ENCODE data around the gene PHACTR1.

DNA sequence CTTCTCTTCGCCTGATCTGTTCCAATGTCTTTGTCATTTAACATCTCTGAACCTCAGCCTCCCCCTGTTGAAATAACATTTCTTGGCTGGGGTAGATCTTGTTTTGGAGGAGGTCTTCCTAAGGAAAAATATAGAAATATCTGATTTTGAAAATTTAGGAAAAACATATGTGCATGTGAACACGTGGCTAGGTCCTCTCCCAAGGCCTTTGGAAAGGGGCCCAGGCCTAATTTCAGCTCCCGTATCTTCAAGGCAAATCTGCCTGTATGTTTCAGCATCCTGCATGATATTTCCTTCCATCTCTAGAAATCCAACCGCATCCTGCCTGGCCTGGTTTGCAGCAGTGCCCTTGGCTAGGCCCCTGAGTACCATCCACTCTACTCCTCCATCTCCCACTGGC, 261.2 kb downstream of the PHACTR1 start:
- no peak for TF ChIP-seq CTBP1 (IDR thresholded peaks at IDR 0.05; ENCODE audit: borderline replicate concordance)
- TF ChIP-seq, protein P1, sequence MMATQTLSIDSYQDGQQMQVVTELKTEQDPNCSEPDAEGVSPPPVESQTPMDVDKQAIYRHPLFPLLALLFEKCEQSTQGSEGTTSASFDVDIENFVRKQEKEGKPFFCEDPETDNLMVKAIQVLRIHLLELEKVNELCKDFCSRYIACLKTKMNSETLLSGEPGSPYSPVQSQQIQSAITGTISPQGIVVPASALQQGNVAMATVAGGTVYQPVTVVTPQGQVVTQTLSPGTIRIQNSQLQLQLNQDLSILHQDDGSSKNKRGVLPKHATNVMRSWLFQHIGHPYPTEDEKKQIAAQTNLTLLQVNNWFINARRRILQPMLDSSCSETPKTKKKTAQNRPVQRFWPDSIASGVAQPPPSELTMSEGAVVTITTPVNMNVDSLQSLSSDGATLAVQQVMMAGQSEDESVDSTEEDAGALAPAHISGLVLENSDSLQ (IDR thresholded peaks at IDR 0.05): no peak
- TF ChIP-seq HDGF (IDR thresholded peaks at IDR 0.05; ENCODE audit: borderline replicate concordance): no peak
- no peak for TF ChIP-seq L3MBTL2 (conservative IDR thresholded peaks at IDR 0.05)
- no peak for TF ChIP-seq FOXK2 (IDR thresholded peaks at IDR 0.05)
- TF ChIP-seq FOXM1 (IDR thresholded peaks at IDR 0.05; ENCODE audit: borderline replicate concordance): no peak
